ENCODE results near the gene SPINK2.

The SPINK2 gene

DNA sequence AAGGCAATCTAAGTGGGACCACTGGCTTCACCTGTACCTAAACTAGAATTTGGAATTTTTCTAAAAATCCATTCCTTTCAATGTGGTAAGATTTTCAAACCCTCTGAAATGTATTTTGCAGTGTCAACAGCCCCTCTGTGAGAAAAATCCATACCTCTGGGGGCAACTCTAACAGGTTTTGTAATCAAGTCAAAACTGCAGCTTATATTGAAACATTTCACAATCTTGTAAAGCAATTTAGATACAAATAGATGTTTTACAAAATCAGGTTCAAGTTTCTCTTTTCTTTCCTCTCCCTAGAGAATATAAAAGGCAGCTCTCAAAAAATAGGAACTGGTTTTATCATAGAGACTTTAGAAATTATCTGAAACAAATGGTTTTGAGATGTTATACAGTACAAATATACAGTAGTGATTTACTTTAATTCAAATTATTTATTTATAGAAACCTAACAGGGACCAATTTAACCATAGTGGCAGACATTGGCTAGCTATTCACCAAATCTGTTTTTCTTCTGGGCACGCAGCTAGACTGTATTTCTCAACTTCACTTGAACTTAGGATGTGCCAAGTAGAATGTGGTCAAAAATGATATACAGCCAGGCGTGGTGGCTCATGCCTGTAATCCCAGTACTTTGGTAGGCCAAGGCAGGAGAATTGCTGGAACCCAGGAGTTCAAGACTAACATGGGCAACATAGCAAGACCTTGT lies 36.3 kb upstream of the SPINK2 start:
- peaks cover 12% of the 10 kb centered on the region for H3K4me1 ChIP-seq (ENCODE audit: control insufficient read depth, low read length)
- peaks cover 3% of the 10 kb centered on the region; the same call in 1 of the 2 replicates for H3K27me3 ChIP-seq (ENCODE audit: control insufficient read depth, low read length)
- no peaks in the 10 kb centered on the region for H3K79me2 ChIP-seq (ENCODE audit: control insufficient read depth, low read length)

DNA sequence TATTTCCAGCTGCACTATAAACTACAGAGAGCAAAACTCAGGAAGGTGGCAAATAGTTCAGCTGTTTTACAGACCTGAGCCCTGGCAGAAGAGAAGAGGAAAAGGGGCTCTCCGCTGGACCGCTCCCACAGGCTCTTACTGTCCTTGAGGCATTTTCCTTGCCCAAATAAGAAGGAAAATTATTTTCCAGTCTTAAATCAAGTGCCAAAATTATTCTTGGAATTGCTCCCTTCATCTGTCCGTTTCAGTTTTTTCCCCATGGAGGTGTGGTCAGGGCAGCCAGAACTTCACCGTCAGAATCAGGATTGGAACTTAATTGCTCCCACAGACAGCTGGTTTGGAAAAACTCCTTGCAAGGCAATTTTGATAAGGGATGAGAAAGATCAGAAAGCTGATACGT lies 35.2 kb upstream of the SPINK2 start:
- H3K4me1 ChIP-seq (ENCODE audit: control insufficient read depth, low read length), result peaks cover 12% of the 10 kb centered on the region
- H3K4me3 ChIP-seq (ENCODE audit: low read length), result no peak overlapping the region
- H3K79me2 ChIP-seq (ENCODE audit: control insufficient read depth, low read length), result no peaks in the 10 kb centered on the region
- no peaks in the 10 kb centered on the region for H3F3A ChIP-seq (ENCODE audit: control insufficient read depth, insufficient read depth)
- peaks cover 3% of the 10 kb centered on the region; the same call in 1 of the 2 replicates for H3K27me3 ChIP-seq (ENCODE audit: control insufficient read depth, low read length)
- no peaks in the 10 kb centered on the region for H3K36me3 ChIP-seq (ENCODE audit: control insufficient read depth, low read length)
- H3K27ac ChIP-seq (ENCODE audit: low read depth, low read length), result no peak overlapping the region
- no peak for TF ChIP-seq EZH2phosphoT487 (IDR thresholded peaks at IDR 0.05; ENCODE audit: borderline replicate concordance, low read length)
- TF ChIP-seq, protein P1, sequence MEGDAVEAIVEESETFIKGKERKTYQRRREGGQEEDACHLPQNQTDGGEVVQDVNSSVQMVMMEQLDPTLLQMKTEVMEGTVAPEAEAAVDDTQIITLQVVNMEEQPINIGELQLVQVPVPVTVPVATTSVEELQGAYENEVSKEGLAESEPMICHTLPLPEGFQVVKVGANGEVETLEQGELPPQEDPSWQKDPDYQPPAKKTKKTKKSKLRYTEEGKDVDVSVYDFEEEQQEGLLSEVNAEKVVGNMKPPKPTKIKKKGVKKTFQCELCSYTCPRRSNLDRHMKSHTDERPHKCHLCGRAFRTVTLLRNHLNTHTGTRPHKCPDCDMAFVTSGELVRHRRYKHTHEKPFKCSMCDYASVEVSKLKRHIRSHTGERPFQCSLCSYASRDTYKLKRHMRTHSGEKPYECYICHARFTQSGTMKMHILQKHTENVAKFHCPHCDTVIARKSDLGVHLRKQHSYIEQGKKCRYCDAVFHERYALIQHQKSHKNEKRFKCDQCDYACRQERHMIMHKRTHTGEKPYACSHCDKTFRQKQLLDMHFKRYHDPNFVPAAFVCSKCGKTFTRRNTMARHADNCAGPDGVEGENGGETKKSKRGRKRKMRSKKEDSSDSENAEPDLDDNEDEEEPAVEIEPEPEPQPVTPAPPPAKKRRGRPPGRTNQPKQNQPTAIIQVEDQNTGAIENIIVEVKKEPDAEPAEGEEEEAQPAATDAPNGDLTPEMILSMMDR (IDR thresholded peaks at IDR 0.05; ENCODE audit: low read depth, low read length, poor library complexity, severe bottlenecking), result no peak
- no peak overlapping the region for H3K4me2 ChIP-seq (ENCODE audit: low read length)
- no peaks in the 10 kb centered on the region for H3K9me3 ChIP-seq (ENCODE audit: control insufficient read depth, insufficient read depth, low read length)
- no peaks in the 10 kb centered on the region for H4K20me1 ChIP-seq (ENCODE audit: control insufficient read depth, insufficient read depth, low read depth, low read length)
- no peaks in the 10 kb centered on the region for H3K9me2 ChIP-seq (replicated peaks; ENCODE audit: control insufficient read depth, low read length)

More for the DNA sequence above, 36.3 kb upstream of the SPINK2 start:
- no peak for TF ChIP-seq EZH2phosphoT487 (IDR thresholded peaks at IDR 0.05; ENCODE audit: borderline replicate concordance, low read length)
- TF ChIP-seq, protein P1 (IDR thresholded peaks at IDR 0.05; ENCODE audit: low read depth, low read length, poor library complexity, severe bottlenecking), result no peak
- H3K36me3 ChIP-seq (ENCODE audit: control insufficient read depth, low read length), result no peaks in the 10 kb centered on the region
- no peak overlapping the region for H3K4me2 ChIP-seq (ENCODE audit: low read length)
- H3F3A ChIP-seq (ENCODE audit: control insufficient read depth, insufficient read depth), result no peaks in the 10 kb centered on the region
- no peaks in the 10 kb centered on the region for H3K9me3 ChIP-seq (ENCODE audit: control insufficient read depth, insufficient read depth, low read length)
- H4K20me1 ChIP-seq (ENCODE audit: control insufficient read depth, insufficient read depth, low read depth, low read length), result no peaks in the 10 kb centered on the region
- H3K4me3 ChIP-seq (ENCODE audit: low read length), result no peak overlapping the region
- H3K27ac ChIP-seq (ENCODE audit: low read depth, low read length), result no peak overlapping the region
- H3K9me2 ChIP-seq (replicated peaks; ENCODE audit: control insufficient read depth, low read length), result no peaks in the 10 kb centered on the region

DNA sequence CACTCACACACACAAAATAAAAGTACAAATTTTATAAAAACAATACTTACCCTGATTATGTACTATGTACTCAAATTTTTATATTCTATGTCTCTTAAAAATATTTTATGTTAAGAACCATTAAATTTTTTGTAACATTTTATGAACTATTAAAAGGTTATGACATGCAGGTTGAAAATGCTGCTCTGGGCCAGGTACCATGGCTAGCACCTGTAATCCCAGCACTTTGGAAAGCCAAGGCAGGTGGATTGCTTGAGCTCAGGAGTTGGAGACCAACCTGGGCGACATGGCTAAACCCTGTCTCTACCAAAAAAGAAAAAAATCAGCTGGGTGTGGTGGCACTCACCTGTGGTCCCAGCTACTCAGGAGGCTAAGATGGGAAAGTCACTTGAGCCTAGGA lies 29.4 kb upstream of the SPINK2 start:
- H3K27me3 ChIP-seq (ENCODE audit: control insufficient read depth, low read length), result no peaks in the 10 kb centered on the region
- no peaks in the 10 kb centered on the region for H3K36me3 ChIP-seq (ENCODE audit: control insufficient read depth, low read length)
- 0 out of 2 replicates have a peak, but pooled peaks cover 3% of the 10 kb centered on the region for H3K4me1 ChIP-seq (ENCODE audit: control insufficient read depth, low read length)
- H3K79me2 ChIP-seq (ENCODE audit: control insufficient read depth, low read length), result no peaks in the 10 kb centered on the region
- H3K9me3 ChIP-seq (ENCODE audit: control insufficient read depth, insufficient read depth, low read length), result no peaks in the 10 kb centered on the region
- H3K9me2 ChIP-seq (replicated peaks; ENCODE audit: control insufficient read depth, low read length), result no peaks in the 10 kb centered on the region
- H4K20me1 ChIP-seq (ENCODE audit: control insufficient read depth, insufficient read depth, low read depth, low read length), result no peaks in the 10 kb centered on the region
- no peak overlapping the region for H3K4me3 ChIP-seq (ENCODE audit: low read length)
- TF ChIP-seq, protein P1 (IDR thresholded peaks at IDR 0.05; ENCODE audit: low read depth, low read length, poor library complexity, severe bottlenecking), result no peak
- TF ChIP-seq EZH2phosphoT487 (IDR thresholded peaks at IDR 0.05; ENCODE audit: borderline replicate concordance, low read length), result no peak
- no peak overlapping the region for H3K27ac ChIP-seq (ENCODE audit: low read depth, low read length)
- no peak overlapping the region for H3K4me2 ChIP-seq (ENCODE audit: low read length)
- no peaks in the 10 kb centered on the region for H3F3A ChIP-seq (ENCODE audit: control insufficient read depth, insufficient read depth)
